Fibroblast of skin of back (primary cell): ENCODE data around the gene ETS2.

Experiments
- DNase-seq: peaks from one replicate; pipeline ENCODE4 v3.0.0-alpha.2; 2013

ETS2 gene

DNA sequence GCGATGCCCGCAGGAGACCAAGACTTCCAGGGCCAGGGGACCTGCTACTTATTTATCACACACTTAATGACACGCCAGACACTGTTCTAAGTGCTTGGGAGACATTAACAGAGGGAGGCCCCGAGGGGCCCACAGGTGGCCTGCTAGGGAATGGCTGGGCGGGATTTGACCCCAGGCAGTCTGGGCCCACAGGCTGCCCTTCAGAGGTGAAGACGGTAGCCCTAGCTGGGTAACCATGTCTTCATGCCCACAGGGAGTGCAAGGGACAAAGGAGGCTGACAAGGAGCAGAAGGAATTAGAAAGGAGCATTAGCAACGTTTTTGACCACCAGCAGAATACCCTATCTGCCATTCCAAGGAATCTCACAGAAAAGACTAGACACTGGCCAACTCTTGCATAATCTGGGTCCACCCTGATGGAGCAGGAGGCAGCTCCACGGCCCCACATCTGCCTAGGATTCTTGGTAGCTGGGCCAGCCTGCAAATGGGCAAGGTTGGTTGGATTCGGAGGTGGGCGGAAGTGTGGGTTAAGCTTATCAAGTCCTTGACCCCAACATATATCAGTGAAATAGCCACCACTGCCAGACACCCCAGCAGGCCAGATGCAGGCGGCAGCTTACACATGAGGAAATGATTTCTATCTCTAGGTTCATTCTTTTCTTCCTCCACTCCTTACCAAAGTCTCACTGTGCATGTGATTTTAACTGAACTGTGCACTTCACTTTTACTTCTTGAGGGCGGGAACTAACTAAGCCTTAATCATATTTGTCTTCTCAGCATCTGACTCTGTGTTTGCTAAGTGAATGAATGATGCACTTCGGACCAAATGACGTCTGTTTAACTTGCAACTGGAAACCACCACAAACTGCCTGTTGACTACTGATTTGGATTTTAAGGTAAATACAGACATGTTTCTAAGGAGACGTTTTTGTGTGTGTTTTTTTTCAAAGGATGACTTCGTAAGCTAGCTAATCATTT is 3.4 kb upstream of the ETS2 start:
- DNase-seq: no peak

DNA sequence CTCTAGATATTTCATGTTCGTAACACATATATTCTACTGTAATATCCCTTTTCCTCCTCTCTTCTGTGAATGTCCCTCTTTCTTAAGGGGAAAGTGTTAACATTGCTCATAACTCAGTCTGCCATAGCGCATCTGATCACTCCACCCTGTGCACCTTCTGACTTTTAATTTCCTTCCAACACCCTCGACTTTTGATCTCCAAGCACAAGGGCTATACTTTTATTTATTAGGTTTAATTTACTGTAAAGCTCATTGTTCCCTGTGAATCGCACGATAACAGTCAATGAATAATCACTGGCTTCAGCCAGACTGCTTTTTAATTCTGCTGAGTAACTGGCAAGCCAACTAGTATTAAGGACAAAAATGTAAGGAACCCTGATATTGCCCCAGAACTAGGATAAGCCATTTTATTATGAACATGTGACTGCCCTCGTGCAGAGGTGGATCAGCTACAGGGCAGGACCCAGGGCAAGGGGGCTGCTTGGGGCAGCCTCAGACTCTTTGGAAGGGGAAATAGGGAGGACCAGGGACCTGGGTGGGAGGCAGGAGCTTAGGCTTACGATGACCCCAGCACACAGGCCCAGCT is 2.6 kb upstream of the ETS2 start:
- no peak for DNase-seq

GRCh38 chr21:38804030-38804788 is 1.5 kb upstream of the ETS2 start:
- peak; percentile 67 for DNase-seq

- peak; percentile 56 for DNase-seq
Observed at GRCh38 chr21:38804789-38805327, 871 bp upstream of the ETS2 start.

GRCh38 chr21:38806153-38806941 is 618 bp downstream of the ETS2 start:
- peak; percentile 13 for DNase-seq

- peak; percentile 58 for DNase-seq
Observed at GRCh38 chr21:38806942-38807284, 1.2 kb downstream of the ETS2 start.

DNA sequence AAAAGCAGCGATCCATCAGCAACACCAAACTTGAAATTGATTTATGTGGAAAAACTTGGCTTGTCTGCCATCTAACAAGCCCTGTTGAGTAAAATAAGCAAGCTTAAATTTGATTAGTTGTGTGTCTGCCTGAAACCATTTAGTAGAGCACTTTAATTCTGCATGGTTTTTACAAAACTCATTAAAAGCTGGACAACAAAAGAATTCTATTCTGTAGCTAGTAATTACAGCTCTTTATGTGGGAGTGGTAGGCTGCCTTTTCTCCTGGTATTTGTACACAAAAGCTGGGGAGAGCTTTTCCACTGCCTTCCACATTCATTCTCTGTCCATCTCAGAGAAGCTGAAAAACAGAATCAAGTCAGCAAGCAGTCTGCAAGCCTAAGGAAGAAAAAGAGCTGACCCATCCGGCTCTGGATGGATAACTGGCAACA is 1.7 kb downstream of the ETS2 start:
- DNase-seq: no peak

- DNase-seq: no peak
Observed at GRCh38 chr21:38807986-38808385, 2.3 kb downstream of the ETS2 start.

DNA sequence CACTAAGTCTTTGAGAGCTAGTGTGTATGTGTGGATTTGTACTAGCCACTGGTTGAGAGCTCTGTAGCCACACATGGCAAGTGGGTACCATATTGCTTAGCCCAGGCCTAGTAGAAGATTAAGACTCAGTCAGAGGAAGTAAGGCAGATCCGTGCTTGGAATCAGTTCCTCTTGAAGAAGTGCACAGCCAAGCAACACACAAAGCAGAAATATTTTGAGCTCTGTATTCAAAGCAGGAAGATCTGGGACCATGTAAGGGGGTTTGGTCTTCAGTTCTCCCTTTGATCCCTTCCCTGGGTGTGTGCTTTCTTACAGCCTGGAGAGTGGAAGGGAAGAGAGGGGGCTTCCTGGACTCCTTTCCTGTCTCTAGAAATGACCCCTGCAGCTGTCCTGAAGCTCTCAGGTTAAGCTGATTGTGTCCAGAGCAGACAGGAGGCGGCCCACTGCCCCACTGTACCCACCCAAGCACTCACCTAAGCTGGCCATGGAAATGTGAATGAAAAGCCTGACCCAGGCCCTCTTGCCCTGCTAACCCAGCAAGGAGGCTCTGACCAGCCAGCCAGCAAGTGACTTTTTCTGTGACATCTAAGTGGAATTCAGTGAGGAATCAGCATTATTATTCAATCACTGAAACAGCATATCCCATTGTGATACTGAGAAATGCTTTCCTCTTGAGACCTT is 3.6 kb downstream of the ETS2 start:
- no peak for DNase-seq

DNA sequence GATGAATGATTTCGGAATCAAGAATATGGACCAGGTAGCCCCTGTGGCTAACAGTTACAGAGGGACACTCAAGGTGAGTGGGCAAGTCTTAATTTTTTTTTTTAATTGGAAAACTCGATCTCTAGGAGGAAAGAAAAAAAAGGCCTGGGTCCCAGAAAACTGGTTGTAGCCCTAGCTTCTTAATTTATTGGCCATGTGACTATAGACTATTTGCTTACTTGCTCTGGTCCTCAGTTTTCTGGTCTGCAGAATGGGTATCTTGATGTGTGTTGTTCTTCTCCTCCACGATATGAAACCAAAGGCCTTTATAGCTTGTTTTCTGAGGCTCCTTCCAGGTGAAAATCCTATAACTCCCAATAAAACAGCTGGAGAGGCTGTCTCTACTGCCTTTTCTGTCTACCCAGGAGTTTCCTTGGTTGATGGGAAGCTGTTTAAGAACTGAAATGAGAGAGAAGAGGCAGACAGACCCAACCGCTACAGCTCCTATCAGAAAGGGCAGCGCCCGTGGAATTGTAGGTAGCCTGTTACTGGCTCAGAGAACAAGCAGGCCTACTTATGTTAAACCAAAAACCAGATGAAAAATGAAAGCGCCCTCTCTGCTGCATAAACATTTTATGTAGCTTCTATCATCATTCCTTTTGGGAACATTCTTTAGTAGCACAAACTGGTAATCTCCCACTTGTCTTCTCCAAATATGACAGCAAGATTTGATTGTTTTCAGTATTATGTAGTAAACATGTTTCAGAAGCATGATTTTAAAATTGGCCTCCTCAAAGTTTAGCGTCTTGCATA is 4.5 kb downstream of the ETS2 start:
- DNase-seq: no peak

- DNase-seq: no peak
Observed at GRCh38 chr21:38810826-38811164, 5.1 kb downstream of the ETS2 start.

DNA sequence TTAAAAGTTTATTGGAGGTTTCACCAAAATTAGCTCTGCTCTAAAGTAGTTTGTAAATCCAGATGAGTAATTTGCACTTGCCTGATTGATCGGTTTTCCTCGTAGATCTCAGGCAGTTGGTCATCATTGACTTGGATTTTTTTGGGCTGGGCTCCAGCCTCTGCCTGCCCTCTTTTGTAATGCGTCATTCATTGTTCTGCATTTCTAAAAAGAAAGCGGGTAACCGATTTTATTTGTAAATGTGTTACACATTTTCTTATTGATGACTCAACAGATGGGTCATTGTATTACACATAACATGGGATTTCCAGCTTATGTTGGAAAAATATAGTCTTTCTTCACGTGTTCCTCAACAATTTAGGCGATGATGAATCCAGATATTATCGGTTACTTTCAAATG is 5.5 kb downstream of the ETS2 start:
- peak; percentile 93 for DNase-seq

DNA sequence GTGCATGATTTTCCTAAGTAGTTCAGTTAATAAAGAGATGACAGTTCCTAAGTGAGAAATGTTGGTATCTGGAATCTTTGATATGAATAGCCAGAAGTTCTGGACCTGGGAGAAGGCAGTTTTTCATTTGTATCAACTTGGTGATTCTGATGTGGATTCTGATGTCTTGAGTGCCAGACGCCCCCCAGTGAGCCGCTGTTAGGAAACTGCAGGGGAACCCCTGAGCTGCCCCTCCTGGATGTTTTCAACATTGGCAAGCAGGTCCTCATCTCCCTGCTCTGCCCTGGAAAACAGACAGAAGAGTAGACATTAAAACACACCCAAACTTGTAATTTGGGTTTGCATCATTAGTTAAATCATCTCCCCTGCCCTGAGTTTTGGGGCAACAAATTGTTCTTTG is 7.4 kb downstream of the ETS2 start:
- DNase-seq: no peak

GRCh38 chr21:38813547-38813946 is 7.8 kb downstream of the ETS2 start:
- DNase-seq: no peak

DNA sequence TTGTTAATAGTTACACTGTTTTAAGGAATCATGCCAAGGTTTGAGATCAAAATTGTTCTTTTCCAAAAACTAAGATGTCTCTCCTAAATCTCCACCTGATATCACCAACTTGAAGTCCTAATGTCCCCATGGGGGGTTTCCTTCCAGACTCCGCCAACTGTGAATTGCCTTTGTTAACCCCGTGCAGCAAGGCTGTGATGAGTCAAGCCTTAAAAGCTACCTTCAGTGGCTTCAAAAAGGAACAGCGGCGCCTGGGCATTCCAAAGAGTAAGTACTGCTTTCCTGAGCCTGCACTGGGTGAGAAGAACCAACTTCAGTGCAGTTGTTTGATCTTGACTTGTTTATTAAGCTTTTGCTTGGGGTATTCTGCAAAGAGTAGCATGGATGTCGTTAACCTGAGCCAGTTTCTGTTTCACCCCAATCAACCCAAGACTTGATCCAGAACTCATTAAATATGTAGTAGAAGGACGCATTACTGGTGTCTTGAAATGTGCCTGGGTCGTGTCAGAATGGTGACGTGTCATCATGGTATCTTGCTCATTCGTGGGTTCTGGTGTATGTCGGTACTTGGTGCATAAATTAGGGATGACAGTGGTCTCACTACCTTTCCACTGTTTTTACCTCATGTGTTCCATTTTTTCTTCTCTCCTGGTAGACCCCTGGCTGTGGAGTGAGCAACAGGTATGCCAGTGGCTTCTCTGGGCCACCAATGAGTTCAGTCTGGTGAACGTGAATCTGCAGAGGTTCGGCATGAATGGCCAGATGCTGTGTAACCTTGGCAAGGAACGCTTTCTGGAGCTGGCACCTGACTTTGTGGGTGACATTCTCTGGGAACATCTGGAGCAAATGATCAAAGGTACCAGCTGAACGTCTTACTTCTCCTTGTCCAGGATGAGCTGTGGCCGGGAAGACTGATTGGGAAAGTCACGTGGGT is 8.7 kb downstream of the ETS2 start:
- DNase-seq: no peak

GRCh38 chr21:38815060-38815405 is 9.3 kb downstream of the ETS2 start:
- peak; percentile 39 for DNase-seq

- no peak for DNase-seq
Observed at GRCh38 chr21:38816400-38816977, 10.8 kb downstream of the ETS2 start.

GRCh38 chr21:38817371-38818324 is 11.9 kb downstream of the ETS2 start:
- peak; percentile 64 for DNase-seq
